ENCODE results near the gene PAM16.

- TF ChIP-seq CTCF (IDR thresholded peaks at IDR 0.05) = no peak
- TF ChIP-seq SIN3A (IDR thresholded peaks at IDR 0.05; ENCODE audit: borderline replicate concordance, insufficient read depth, low read depth, low read length) = no peak
- no peak for TF ChIP-seq REST (IDR thresholded peaks at IDR 0.05; ENCODE audit: insufficient read depth in 1 of 2, low read depth in 2 of 2, low read length in 1 of 2)
These were observed 18.0 kb upstream of the PAM16 start for GRCh38 chr16:4369007-4369733.

Data from Panc1 (cell line).